HG03457 (cell line): Measurements from ENCODE around the gene MYH14.

Experiments
- ATAC-seq: cut with Tn5 transposase; IDR thresholded peaks from one replicate; pipeline ENCODE4 v1.9.1; 2021; ENCODE audit warnings: moderate number of reproducible peaks; ENCODE audit not compliant: unreplicated experiment

The MYH14 gene

GRCh38 chr19:50255115-50255514 is 51.7 kb downstream of the MYH14 start:
- ATAC-seq = no peak

- ATAC-seq = no peak
Observed at GRCh38 chr19:50257141-50257540, 53.7 kb downstream of the MYH14 start.

GRCh38 chr19:50258918-50259372 is 55.5 kb downstream of the MYH14 start:
- ATAC-seq = no peak

- no peak for ATAC-seq
Observed at GRCh38 chr19:50261446-50261970, 58.1 kb downstream of the MYH14 start.

- no peak for ATAC-seq
Observed at GRCh38 chr19:50263176-50263575, 59.8 kb downstream of the MYH14 start.

GRCh38 chr19:50264483-50265186 is 61.2 kb downstream of the MYH14 start:
- no peak for ATAC-seq

- no peak for ATAC-seq
Observed at GRCh38 chr19:50266041-50266440, 62.6 kb downstream of the MYH14 start.

GRCh38 chr19:50266896-50267295 is 63.5 kb downstream of the MYH14 start:
- ATAC-seq = no peak

GRCh38 chr19:50268041-50268440 is 64.6 kb downstream of the MYH14 start:
- no peak for ATAC-seq

GRCh38 chr19:50268501-50268900 is 65.1 kb downstream of the MYH14 start:
- no peak for ATAC-seq

GRCh38 chr19:50269653-50270052 is 66.2 kb downstream of the MYH14 start:
- ATAC-seq = no peak

GRCh38 chr19:50272263-50272897 is 69.0 kb downstream of the MYH14 start:
- ATAC-seq = no peak

GRCh38 chr19:50273821-50274220 is 70.4 kb downstream of the MYH14 start:
- no peak for ATAC-seq

- no peak for ATAC-seq
Observed at GRCh38 chr19:50275577-50276368, 72.4 kb downstream of the MYH14 start.

- no peak for ATAC-seq
Observed at GRCh38 chr19:50276370-50277063, 73.1 kb downstream of the MYH14 start.

- ATAC-seq = no peak
Observed at GRCh38 chr19:50277966-50278580, 74.7 kb downstream of the MYH14 start.

GRCh38 chr19:50280074-50280473 is 76.7 kb downstream of the MYH14 start:
- ATAC-seq = no peak

GRCh38 chr19:50280983-50281382 is 77.6 kb downstream of the MYH14 start:
- no peak for ATAC-seq

GRCh38 chr19:50281491-50281890 is 78.1 kb downstream of the MYH14 start:
- ATAC-seq = no peak

- no peak for ATAC-seq
Observed at GRCh38 chr19:50285833-50286232, 82.4 kb downstream of the MYH14 start.

- no peak for ATAC-seq
Observed at GRCh38 chr19:50286443-50286842, 83.0 kb downstream of the MYH14 start.
